IMR-90 (cell line): Measurements from ENCODE around the gene PTPRN2. TPM values are rescaled to one million over a fixed set of nuclear protein-coding genes. Genes with fewer than 3 reads are reported as not detected.

Experiments used
- ATAC-seq: fragments of 200-7000 bp; cut with Tn5 transposase; 2 replicates; pipeline ENCODE4 v1.9.1; 2020; ENCODE audit warnings: low read depth, mild to moderate bottlenecking, moderate library complexity
- BruUV-seq: library from RNA; stranded (reverse); fragments of 400-500 nt; replicated peaks from 2 replicates; lab custom pipeline; 2021; lab: Mats Ljungman, UMichigan
- CTCF ChIA-PET: fragments of 300-600 bp; formaldehyde crosslinking; extraction: SDS; loops from one replicate; lab custom pipeline; 2021; ENCODE audit warnings: antibody characterized with exemption; lab: Yijun Ruan, JAX
- POLR2A ChIA-PET: fragments of 300-600 bp; sonication (Branson Sonifier 250); formaldehyde crosslinking; loops from one replicate; lab custom pipeline; 2022; ENCODE audit warnings: antibody characterized with exemption; ENCODE audit not compliant: unreplicated experiment; lab: Charles Lee
- DNase-seq: peaks from one replicate; pipeline ENCODE4 v3.0.0; 2013
- H2AFZ ChIP-seq: replicated peaks from 2 replicates; pipeline ENCODE3; 2013; ENCODE audit warnings: low read length, mild to moderate bottlenecking; ENCODE audit not compliant: poor library complexity
- H2AK5ac ChIP-seq: 2 replicates; pipeline ENCODE4 v1.6.1; 2013; ENCODE audit warnings: low read depth, low read length, inconsistent platforms
- H2AK9ac ChIP-seq: replicated peaks from 2 replicates; pipeline ENCODE3; 2013; ENCODE audit warnings: mild to moderate bottlenecking, low read depth, low read length, moderate library complexity; ENCODE audit not compliant: poor library complexity
- H2BK120ac ChIP-seq: 2 replicates; pipeline ENCODE4 v1.6.1; 2013; ENCODE audit warnings: low read depth, low read length, inconsistent platforms
- H2BK15ac ChIP-seq: 3 replicates; pipeline ENCODE4 v1.6.1; 2013; ENCODE audit warnings: low read depth, low read length, inconsistent platforms
- H2BK20ac ChIP-seq: 2 replicates; pipeline ENCODE4 v1.6.1; 2013; ENCODE audit warnings: low read depth, mild to moderate bottlenecking, inconsistent platforms, low read length, moderate library complexity
- H2BK5ac ChIP-seq: 2 replicates; pipeline ENCODE4 v1.6.1; 2013; ENCODE audit warnings: mild to moderate bottlenecking, low read depth, low read length, inconsistent platforms; ENCODE audit not compliant: poor library complexity, severe bottlenecking
- H3K14ac ChIP-seq: replicated peaks from 2 replicates; pipeline ENCODE4 v1.6.1; 2013; ENCODE audit warnings: low read depth, low read length, inconsistent platforms
- H3K18ac ChIP-seq: 2 replicates; pipeline ENCODE4 v1.6.1; 2013; ENCODE audit warnings: low read depth, low read length, control low read depth
- H3K23ac ChIP-seq: 2 replicates; pipeline ENCODE4 v1.6.1; 2013; ENCODE audit warnings: low read depth, low read length, inconsistent platforms
- H3K27ac ChIP-seq: 2 replicates; pipeline ENCODE4 v1.5.1; 2013; ENCODE audit warnings: mild to moderate bottlenecking, control low read depth, low read length; ENCODE audit not compliant: insufficient read depth
- H3K27me3 ChIP-seq: 2 replicates; pipeline ENCODE4 v1.6.1; 2013; ENCODE audit warnings: low read length; ENCODE audit not compliant: control insufficient read depth, insufficient read depth
- H3K36me3 ChIP-seq: 2 replicates; pipeline ENCODE4 v1.6.1; 2013; ENCODE audit warnings: low read length, mixed read lengths; ENCODE audit not compliant: control insufficient read depth, insufficient read depth
- H3K4ac ChIP-seq: 2 replicates; pipeline ENCODE4 v1.6.1; 2013; ENCODE audit warnings: low read depth, low read length, inconsistent platforms
- H3K4me1 ChIP-seq: 2 replicates; pipeline ENCODE4 v1.6.1; 2013; ENCODE audit warnings: low read length, mixed read lengths; ENCODE audit not compliant: control insufficient read depth, insufficient read depth
- H3K4me2 ChIP-seq: 2 replicates; pipeline ENCODE4 v1.6.1; 2013; ENCODE audit warnings: low read depth, mild to moderate bottlenecking, control low read depth, low read length, moderate library complexity
- H3K4me3 ChIP-seq: 2 replicates; pipeline ENCODE4 v1.5.1; 2013; ENCODE audit warnings: low read depth, mild to moderate bottlenecking, control low read depth, low read length, moderate library complexity; ENCODE audit not compliant: insufficient read depth
- H3K56ac ChIP-seq: 2 replicates; pipeline ENCODE4 v1.6.1; 2013; ENCODE audit warnings: low read length, inconsistent platforms; ENCODE audit not compliant: insufficient read depth; ENCODE audit errors: extremely low read depth
- H3K79me1 ChIP-seq, 2 experiments: 2 replicates each; pipeline ENCODE4 v1.6.1; 2013; ENCODE audit warnings: low read length in 2 of 2, inconsistent platforms in 1 of 2, low read depth in 1 of 2
- H3K9ac ChIP-seq: 2 replicates; pipeline ENCODE4 v1.6.1; 2013; ENCODE audit warnings: low read depth, low read length, control low read depth
- H3K9me1 ChIP-seq: 2 replicates; pipeline ENCODE4 v1.6.1; 2013; ENCODE audit warnings: low read length, inconsistent platforms; ENCODE audit not compliant: insufficient read depth
- H3K9me3 ChIP-seq: 2 replicates; pipeline ENCODE4 v1.6.1; 2013; ENCODE audit warnings: low read length; ENCODE audit not compliant: control insufficient read depth, insufficient read depth
- H4K20me1 ChIP-seq: 2 replicates; pipeline ENCODE4 v1.6.1; 2013; ENCODE audit warnings: low read length, inconsistent platforms; ENCODE audit not compliant: insufficient read depth
- H4K5ac ChIP-seq: 2 replicates; pipeline ENCODE4 v1.6.1; 2013; ENCODE audit warnings: mild to moderate bottlenecking, low read depth, low read length, control low read depth
- H4K8ac ChIP-seq, 2 experiments: 2 replicates each; pipeline ENCODE4 v1.6.1; 2013; ENCODE audit warnings: low read depth in 2 of 2, low read length in 2 of 2, control low read depth in 1 of 2, inconsistent platforms in 1 of 2
- H4K91ac ChIP-seq: 2 replicates; pipeline ENCODE4 v1.6.1; 2013; ENCODE audit warnings: low read depth, low read length, inconsistent platforms; ENCODE audit not compliant: insufficient read depth
- BHLHE40 ChIP-seq: fragments of 150-350 bp; IDR thresholded peaks from 2 replicates; pipeline ENCODE4 v1.6.1; 2016; ENCODE audit warnings: mild to moderate bottlenecking, low read depth, low read length
- CEBPB ChIP-seq: IDR thresholded peaks from 2 replicates; pipeline ENCODE4 v1.6.1; 2012; ENCODE audit warnings: low read depth, low read length, improper control_type of control experiment
- CTCF ChIP-seq: conservative IDR thresholded peaks from 2 replicates; pipeline ENCODE4 v1.5.1; 2012; ENCODE audit warnings: mild to moderate bottlenecking, low read depth, low read length, improper control_type of control experiment
- ELK1 ChIP-seq: fragments of 150-350 bp; IDR thresholded peaks from 2 replicates; pipeline ENCODE4 v1.6.1; 2016; ENCODE audit warnings: low read depth, mild to moderate bottlenecking, low read length, moderate library complexity, borderline replicate concordance
- FOS ChIP-seq: fragments of 150-350 bp; IDR thresholded peaks from 2 replicates; pipeline ENCODE4 v1.6.1; 2016; ENCODE audit warnings: low read depth, low read length
- MAFK ChIP-seq: IDR thresholded peaks from 2 replicates; pipeline ENCODE4 v1.6.1; 2012; ENCODE audit warnings: low read depth, low read length, improper control_type of control experiment
- MXI1 ChIP-seq: IDR thresholded peaks from 2 replicates; pipeline ENCODE4 v1.6.1; 2012; ENCODE audit warnings: low read depth, mild to moderate bottlenecking, low read length, moderate library complexity, borderline replicate concordance
- NFE2L2 ChIP-seq: fragments of 150-350 bp; IDR thresholded peaks from 2 replicates; pipeline ENCODE4 v1.6.1; 2016; ENCODE audit warnings: low read depth, mild to moderate bottlenecking, low read length
- POLR2A ChIP-seq: IDR thresholded peaks from 2 replicates; pipeline ENCODE4 v1.6.1; 2012; ENCODE audit warnings: mild to moderate bottlenecking, low read depth, low read length
- RAD21 ChIP-seq: IDR thresholded peaks from 2 replicates; pipeline ENCODE4 v1.6.1; 2012; ENCODE audit warnings: low read length, improper control_type of control experiment
- RCOR1 ChIP-seq: IDR thresholded peaks from 2 replicates; pipeline ENCODE4 v1.6.1; 2012; ENCODE audit warnings: mild to moderate bottlenecking, low read length, improper control_type of control experiment; ENCODE audit not compliant: insufficient replicate concordance
- RFX5 ChIP-seq: IDR thresholded peaks from 2 replicates; pipeline ENCODE4 v1.8.0; 2012; ENCODE audit warnings: low read depth, mild to moderate bottlenecking, low read length, moderate library complexity
- SMC3 ChIP-seq: fragments of 150-350 bp; IDR thresholded peaks from 2 replicates; pipeline ENCODE4 v1.6.1; 2016; ENCODE audit warnings: low read depth, mild to moderate bottlenecking, antibody characterized with exemption, low read length, moderate library complexity
- USF2 ChIP-seq: fragments of 150-350 bp; IDR thresholded peaks from 2 replicates; pipeline ENCODE4 v1.6.1; 2017; ENCODE audit warnings: mild to moderate bottlenecking, antibody characterized with exemption, low read length, low read depth
- WGBS, 2 experiments: methylation state at CpG; one replicate each; pipeline versions ENCODE4 v1.1.5 to v1.1.7; 2013; ENCODE audit warnings: missing lambda C conversion rate in 2 of 2; ENCODE audit not compliant: insufficient read length in 1 of 2; ENCODE audit errors: extremely low coverage in 2 of 2; 5-methylcytosine and 5-hydroxymethylcytosine counted together
- dilution Hi-C: fragments of 300-500 bp; cut with HindIII; formaldehyde crosslinking; loops from one replicate; pipeline ENCODE4 v1.14.3; 2018; ENCODE audit warnings: low sequenced_read_pairs; ENCODE audit not compliant: unreplicated experiment
- in situ Hi-C: fragments of 300-500 bp; cut with MboI; formaldehyde crosslinking; loops from 3 replicates; pipeline ENCODE4 v1.14.3; 2019; ENCODE audit warnings: low sequenced_read_pairs, inconsistent platforms, mixed read lengths
- intact Hi-C: fragments of 100-400 bp; cut with micrococcal nuclease; formaldehyde crosslinking; loops from 2 replicates; pipeline ENCODE4 v1.10.0; 2022
- polyA plus RNA-seq, 3 experiments: library from polyadenylated mRNA; depleted of rRNA; stranded (reverse); fragments of >200 nt; gene quantifications; 2 replicates each; pipeline ENCODE4 v1.2.3, GENCODE V29; 2012; ENCODE audit warnings: low replicate concordance in 1 of 3
- total RNA-seq: library from RNA; depleted of rRNA; stranded (reverse); fragments of >200 nt; gene quantifications from 2 replicates; pipeline ENCODE4 v1.2.3, GENCODE V29; 2012

PTPRN2 gene
- total and polyA plus RNA-seq, 2 of the 4 experiments (the other 2 are of a cell fraction): 0.03 TPM; not detected in 1

- Histone ChIP-seq H4K8ac (no peak overlapping the region), H4K5ac (no peak overlapping the region), H2BK15ac (no peak overlapping the region), H3K9me3 (peaks cover 55% of the 10 kb centered on the region), H3K79me1 (no peaks in the 10 kb centered on the region), H2AFZ (no peak overlapping the region), H3K14ac (no peak overlapping the region), H2BK5ac (no peak overlapping the region), H3K56ac (no peak overlapping the region), H3K4me1 (no peaks in the 10 kb centered on the region), H3K18ac (no peak overlapping the region), H2BK120ac (no peak overlapping the region), H3K4ac (no peak overlapping the region), H2AK9ac (no peak overlapping the region), H3K4me2 (no peak overlapping the region), H3K36me3 (no peaks in the 10 kb centered on the region), H2AK5ac (no peak overlapping the region), H3K9me1 (no peaks in the 10 kb centered on the region), H2BK20ac (no peak overlapping the region), H3K27me3 (no peaks in the 10 kb centered on the region), H4K91ac (no peak overlapping the region), H4K20me1 (no peaks in the 10 kb centered on the region), H3K23ac (no peak overlapping the region), H3K4me3 (no peak overlapping the region), H3K9ac (no peak overlapping the region), H3K27ac (no peak overlapping the region)
- ChIA-PET POLR2A (no interaction called here), CTCF (no interaction called here)
- intact Hi-C loops (no loop called here), in situ Hi-C loops (no loop called here), dilution Hi-C loops (no loop called here)
- BruUV-seq: no TSS peak
- 73% methylated on average over 5 of the region's 17 CpGs; no CpG with 5 or more reads in 1 of the 2 experiments for WGBS, 2 experiments
- TF ChIP-seq CEBPB: no peak
- no peak for TF ChIP-seq RCOR1
- TF ChIP-seq ELK1: no peak
- no peak for TF ChIP-seq MAFK
- no peak for TF ChIP-seq FOS
- no peak for TF ChIP-seq NFE2L2
- TF ChIP-seq USF2: no peak
- TF ChIP-seq MXI1: no peak
- TF ChIP-seq CTCF: no peak
- no peak for TF ChIP-seq RAD21
- TF ChIP-seq POLR2A: no peak
- no peak for TF ChIP-seq BHLHE40
- no peak for TF ChIP-seq RFX5
- no peak for TF ChIP-seq SMC3
- DNase-seq: no peak
- ATAC-seq: no peak
Measured at GRCh38 chr7:157861551-157861950, 726.1 kb downstream of the PTPRN2 start.
